CD1c-positive myeloid dendritic cell (primary cell): ENCODE data around the gene NOS1AP.
"Not testable (repeated sequence)": the region's sequence is repeated elsewhere in the genome, so short reads cannot be mapped to it uniquely, and the experiment has no call there.

Experiments used
- DNase-seq: peaks from one replicate; pipeline ENCODE4 v3.0.0-alpha.2; 2016; ENCODE audit errors: extremely low spot score

NOS1AP gene

GRCh38 chr1:162404550-162405160 is 335.2 kb downstream of the NOS1AP start:
- peak; percentile 67 for DNase-seq

- DNase-seq = no peak
These were observed 336.3 kb downstream of the NOS1AP start for GRCh38 chr1:162405800-162406199.

GRCh38 chr1:162406811-162407210 is 337.3 kb downstream of the NOS1AP start:
- DNase-seq = no peak

- no peak for DNase-seq
These were observed 338.0 kb downstream of the NOS1AP start for GRCh38 chr1:162407539-162407938.

GRCh38 chr1:162412002-162412401 is 342.5 kb downstream of the NOS1AP start, which contains the start of gene SH2D1B:
SH2D1B (minus strand) TSS chr1:162412136; CDS start chr1:162412016, 120 bp downstream.
- peak; percentile 12 for DNase-seq

GRCh38 chr1:162416215-162416614 is 346.7 kb downstream of the NOS1AP start:
- no peak for DNase-seq

GRCh38 chr1:162416909-162417308 is 347.4 kb downstream of the NOS1AP start:
- DNase-seq = no peak

GRCh38 chr1:162417650-162418049 is 348.2 kb downstream of the NOS1AP start:
- DNase-seq = no peak

GRCh38 chr1:162418584-162418983 is 349.1 kb downstream of the NOS1AP start:
- DNase-seq = not testable (repeated sequence)

GRCh38 chr1:162419450-162419931 is 350.0 kb downstream of the NOS1AP start:
- DNase-seq = not testable (repeated sequence)
